ENCODE results near the gene PLSCR3.
A peak's percentile ranks its signal among the peaks of the same experiment; 100 is the strongest.

GRCh38 chr17:7351665-7352502 is 42.4 kb downstream of the PLSCR3 start, which contains the start of gene KCTD11:
- peak; percentile 66 for TF ChIP-seq CTCF (conservative IDR thresholded peaks at IDR 0.05)
- TF ChIP-seq EZH2 (IDR thresholded peaks at IDR 0.05; ENCODE audit: low read depth): no peak
